VCaP (cell line): ENCODE measurements around the gene NME7.
"Not testable (repeated sequence)": the region's sequence is repeated elsewhere in the genome, so short reads cannot be mapped to it uniquely, and the experiment has no call there.

Source experiments
- H3K27ac ChIP-seq: fragments of 450-650 bp; 2 replicates; pipeline ENCODE4 v1.5.1; 2017
- CTCF ChIP-seq: fragments of 450-650 bp; conservative IDR thresholded peaks from 2 replicates; pipeline ENCODE4 v1.5.1; 2017; ENCODE audit warnings: mild to moderate bottlenecking, moderate library complexity

The NME7 gene

GRCh38 chr1:169130683-169131082 lies 236.9 kb downstream of the NME7 start:
- TF ChIP-seq CTCF = no peak

GRCh38 chr1:169129109-169129784 lies 238.3 kb downstream of the NME7 start:
- no peak for TF ChIP-seq CTCF
- H3K27ac ChIP-seq = no peak overlapping the region

More at GRCh38 chr1:169130683-169131082, 236.9 kb downstream of the NME7 start:
- no peak overlapping the region for H3K27ac ChIP-seq

- no peak overlapping the region for H3K27ac ChIP-seq
- TF ChIP-seq CTCF = no peak
Observed at GRCh38 chr1:169128562-169128961, 239.0 kb downstream of the NME7 start.

GRCh38 chr1:169127305-169127704 lies 240.3 kb downstream of the NME7 start:
- no peak overlapping the region for H3K27ac ChIP-seq
- TF ChIP-seq CTCF = no peak

- H3K27ac ChIP-seq = no peak overlapping the region
- TF ChIP-seq CTCF = no peak
Observed at GRCh38 chr1:169126335-169126734, 241.3 kb downstream of the NME7 start.

- not testable (repeated sequence) for H3K27ac ChIP-seq
Observed at GRCh38 chr1:169125597-169125996, 242.0 kb downstream of the NME7 start.

- no peak for TF ChIP-seq CTCF
- no peak overlapping the region; the same call in 1 of the 2 replicates for H3K27ac ChIP-seq
Observed at GRCh38 chr1:169124459-169124858, 243.1 kb downstream of the NME7 start.

GRCh38 chr1:169122976-169123375 lies 244.6 kb downstream of the NME7 start:
- H3K27ac ChIP-seq = no peak overlapping the region
- TF ChIP-seq CTCF = no peak
